B cell (primary cell): Measurements from ENCODE around the gene CREB5. TPM values are rescaled to one million over a fixed set of nuclear protein-coding genes. Genes with fewer than 3 reads are reported as not detected.

Source experiments
- ATAC-seq: fragments of 200-7000 bp; cut with Tn5 transposase; one replicate; pipeline ENCODE4 v1.10.0; 2021; ENCODE audit warnings: low read depth, mild to moderate bottlenecking, moderate number of reproducible peaks, moderate library complexity
- CTCF ChIA-PET: fragments of 350-600 bp; sonication (Branson Sonifier 250); formaldehyde crosslinking; loops from one replicate; lab custom pipeline; 2021; ENCODE audit warnings: antibody characterized with exemption, inconsistent platforms; lab: Charles Lee
- POLR2A ChIA-PET: fragments of 350-600 bp; sonication (Branson Sonifier 250); formaldehyde crosslinking; loops from one replicate; lab custom pipeline; 2021; ENCODE audit warnings: antibody characterized with exemption; lab: Charles Lee
- DNase-seq: peaks from one replicate; pipeline ENCODE4 v3.0.0; 2013
- H2AFZ ChIP-seq: 2 replicates; pipeline ENCODE4 v1.6.1; 2012; ENCODE audit warnings: mild to moderate bottlenecking, low read depth, low read length; ENCODE audit not compliant: insufficient read depth, poor library complexity, severe bottlenecking
- H3K27ac ChIP-seq, 2 donors: 1 replicate in 1 of 2; 2 replicates in 1 of 2; pipeline ENCODE4 v1.5.1; 2012 to 2013; ENCODE audit warnings: low read length in 2 of 2, mild to moderate bottlenecking in 2 of 2, moderate library complexity in 1 of 2
- H3K27me3 ChIP-seq, 4 experiments: fragments of 200-600 bp in 1 of 4; sonication (generic) in 1 of 4; replicated peaks in 1 of 4; 1 replicate in 2 of 4; 2 replicates in 2 of 4; pipeline versions ENCODE4 v1.6.1 to v1.7.0; 2013 to 2016; ENCODE audit warnings: low read length in 3 of 4, mild to moderate bottlenecking in 2 of 4, mixed read lengths in 1 of 4, moderate library complexity in 1 of 4; ENCODE audit not compliant: insufficient read depth in 4 of 4, control insufficient read depth in 3 of 4; ENCODE audit errors: control extremely low read depth in 1 of 4
- H3K36me3 ChIP-seq, 2 experiments: replicated peaks in 1 of 2; 1 replicate in 1 of 2; 2 replicates in 1 of 2; pipeline versions ENCODE4 v1.6.1 to v1.7.1; 2013; ENCODE audit warnings: low read length in 1 of 2; ENCODE audit not compliant: insufficient read depth in 2 of 2, control insufficient read depth in 1 of 2; ENCODE audit errors: control extremely low read depth in 1 of 2, extremely low read depth in 1 of 2
- H3K4me1 ChIP-seq, 2 donors: fragments of 200-600 bp in 1 of 2; sonication (generic) in 1 of 2; 1 replicate in 1 of 2; 2 replicates in 1 of 2; pipeline versions ENCODE4 v1.5.1 to v1.6.1; 2013 to 2017; ENCODE audit warnings: low read length in 2 of 2; ENCODE audit not compliant: control insufficient read depth in 2 of 2, insufficient read depth in 2 of 2
- H3K4me2 ChIP-seq: replicated peaks from 2 replicates; pipeline ENCODE3; 2012; ENCODE audit warnings: mild to moderate bottlenecking, low read depth, low read length; ENCODE audit not compliant: poor library complexity, severe bottlenecking
- H3K4me3 ChIP-seq, 5 experiments: fragments of 200-600 bp in 1 of 5; sonication (generic) in 1 of 5; 1 replicate in 3 of 5; 2 replicates in 2 of 5; pipeline versions ENCODE4 v1.5.1 to v1.7.0; 2011 to 2016; ENCODE audit warnings: low read length in 4 of 5, mild to moderate bottlenecking in 4 of 5, low read depth in 2 of 5, control low read depth in 1 of 5, moderate library complexity in 1 of 5; ENCODE audit not compliant: insufficient read depth in 1 of 5; ENCODE audit errors: control extremely low read depth in 1 of 5, extremely low read depth in 1 of 5
- H3K79me2 ChIP-seq: fragments of 200-600 bp; sonication (generic); one replicate; pipeline ENCODE4 v1.6.0; 2016; ENCODE audit warnings: low read length; ENCODE audit not compliant: control insufficient read depth, insufficient read depth
- H3K9ac ChIP-seq: fragments of 200-600 bp; sonication (generic); 2 replicates; pipeline ENCODE4 v1.6.1; 2017; ENCODE audit warnings: mild to moderate bottlenecking, low read length, moderate library complexity
- H3K9me3 ChIP-seq, 3 donors: one replicate each; pipeline versions ENCODE4 v1.6.1 to v1.7.1; 2013; ENCODE audit warnings: low read length in 2 of 3; ENCODE audit not compliant: control insufficient read depth in 2 of 3, insufficient read depth in 1 of 3; ENCODE audit errors: control extremely low read depth in 1 of 3
- H4K20me1 ChIP-seq: 2 replicates; pipeline ENCODE4 v1.6.0; 2012; ENCODE audit warnings: mild to moderate bottlenecking, low read length; ENCODE audit not compliant: insufficient read depth, control insufficient read depth, poor library complexity, severe bottlenecking
- H3K27ac Mint-ChIP-seq: one replicate; pipeline ENCODE4 v1.8.0; 2021; ENCODE audit warnings: mixed read lengths
- H3K27me3 Mint-ChIP-seq: one replicate; pipeline ENCODE4 v1.8.0; 2021; ENCODE audit warnings: mixed read lengths
- H3K4me1 Mint-ChIP-seq: one replicate; pipeline ENCODE4 v1.8.0; 2021; ENCODE audit warnings: mixed read lengths
- H3K4me3 Mint-ChIP-seq: one replicate; pipeline ENCODE4 v1.8.0; 2021; ENCODE audit warnings: mixed read lengths
- H3K9me3 Mint-ChIP-seq: one replicate; pipeline ENCODE4 v1.8.0; 2022; ENCODE audit warnings: mixed read lengths; ENCODE audit not compliant: insufficient read depth
- EZH2 ChIP-seq: IDR thresholded peaks from 2 replicates; pipeline ENCODE4 v1.6.1; 2012; ENCODE audit warnings: borderline replicate concordance, low read depth, mild to moderate bottlenecking, moderate library complexity, low read length; ENCODE audit not compliant: insufficient read depth, poor library complexity, severe bottlenecking
- WGBS: methylation state at CpG from one replicate; pipeline ENCODE4 v1.1.5; 2013; ENCODE audit warnings: missing lambda C conversion rate; ENCODE audit not compliant: insufficient coverage; 5-methylcytosine and 5-hydroxymethylcytosine counted together
- intact Hi-C: fragments of 100-400 bp; cut with micrococcal nuclease; formaldehyde crosslinking; loops from one replicate; pipeline ENCODE4 v1.10.0; 2022
- polyA plus RNA-seq: library from polyadenylated mRNA; depleted of rRNA; stranded (reverse); fragments of >200 nt; gene quantifications from 2 replicates; pipeline ENCODE4 v1.2.3, GENCODE V29; 2012
- total RNA-seq, 2 donors: library from RNA; stranded (reverse); fragments of 120-200 nt in 1 of 2; gene quantifications; 1 replicate in 1 of 2; 2 replicates in 1 of 2; pipeline versions ENCODE4 v1.2.3 to v1.2.4, GENCODE V29; 2013 to 2022
- TF ChIP-seq, protein P1 (sequence below): fragments of 200-600 bp; IDR thresholded peaks from one replicate; pipeline ENCODE4 v1.8.0; 2022; ENCODE audit warnings: antibody characterized with exemption, mild to moderate bottlenecking

Gene CREB5
- total and polyA plus RNA-seq, 2 donors (not counting 1 experiment from before 2014, with no cell fraction given): 0.05 to 0.95 TPM

- DNase-seq (no peak), ATAC-seq (no peak)
- no CpG with 5 or more reads among the region's 1 CpG for WGBS
- no peaks in the 10 kb centered on the region for H3K36me3 ChIP-seq
- H4K20me1 ChIP-seq: no peaks in the 10 kb centered on the region
- ChIA-PET CTCF (no interaction called here), POLR2A (no interaction called here)
- intact Hi-C loops: no loop called here
- H3K4me1 ChIP-seq: no peaks in the 10 kb centered on the region
- H3K4me1 Mint-ChIP-seq: no peaks in the 10 kb centered on the region
- TF ChIP-seq EZH2: no peak
- TF ChIP-seq, protein P1, sequence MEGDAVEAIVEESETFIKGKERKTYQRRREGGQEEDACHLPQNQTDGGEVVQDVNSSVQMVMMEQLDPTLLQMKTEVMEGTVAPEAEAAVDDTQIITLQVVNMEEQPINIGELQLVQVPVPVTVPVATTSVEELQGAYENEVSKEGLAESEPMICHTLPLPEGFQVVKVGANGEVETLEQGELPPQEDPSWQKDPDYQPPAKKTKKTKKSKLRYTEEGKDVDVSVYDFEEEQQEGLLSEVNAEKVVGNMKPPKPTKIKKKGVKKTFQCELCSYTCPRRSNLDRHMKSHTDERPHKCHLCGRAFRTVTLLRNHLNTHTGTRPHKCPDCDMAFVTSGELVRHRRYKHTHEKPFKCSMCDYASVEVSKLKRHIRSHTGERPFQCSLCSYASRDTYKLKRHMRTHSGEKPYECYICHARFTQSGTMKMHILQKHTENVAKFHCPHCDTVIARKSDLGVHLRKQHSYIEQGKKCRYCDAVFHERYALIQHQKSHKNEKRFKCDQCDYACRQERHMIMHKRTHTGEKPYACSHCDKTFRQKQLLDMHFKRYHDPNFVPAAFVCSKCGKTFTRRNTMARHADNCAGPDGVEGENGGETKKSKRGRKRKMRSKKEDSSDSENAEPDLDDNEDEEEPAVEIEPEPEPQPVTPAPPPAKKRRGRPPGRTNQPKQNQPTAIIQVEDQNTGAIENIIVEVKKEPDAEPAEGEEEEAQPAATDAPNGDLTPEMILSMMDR: no peak
- H3K9ac ChIP-seq: no peak overlapping the region
- no peak overlapping the region for H3K4me3 Mint-ChIP-seq
- H2AFZ ChIP-seq: no peak overlapping the region
- no peak overlapping the region for H3K27ac Mint-ChIP-seq
- H3K27me3 ChIP-seq: peaks cover 0 to 6% (median 2%) of the 10 kb centered on the region in 4 experiments
- H3K9me3 Mint-ChIP-seq: no peaks in the 10 kb centered on the region
- no peak overlapping the region for H3K4me2 ChIP-seq
- H3K9me3 ChIP-seq: no peaks in the 10 kb centered on the region
- H3K79me2 ChIP-seq: no peaks in the 10 kb centered on the region
- no peak overlapping the region for H3K4me3 ChIP-seq
- H3K27me3 Mint-ChIP-seq: peaks cover 25% of the 10 kb centered on the region
- no peak overlapping the region for H3K27ac ChIP-seq
Measured at GRCh38 chr7:28466885-28467284, 54.6 kb downstream of the CREB5 start.

GRCh38 chr7:28469562-28469961 lies 57.2 kb downstream of the CREB5 start:
- DNase-seq (no peak), ATAC-seq (no peak)
- no peak for TF ChIP-seq EZH2
- TF ChIP-seq, protein P1: no peak
- no peak overlapping the region for H3K4me2 ChIP-seq
- no peaks in the 10 kb centered on the region for H3K79me2 ChIP-seq
- intact Hi-C loops: no loop called here
- no peak overlapping the region for H3K9ac ChIP-seq
- H3K27me3 Mint-ChIP-seq: peaks cover 33% of the 10 kb centered on the region
- no peaks in the 10 kb centered on the region for H4K20me1 ChIP-seq
- no peak overlapping the region for H3K4me3 ChIP-seq
- H3K36me3 ChIP-seq: no peaks in the 10 kb centered on the region
- no peaks in the 10 kb centered on the region for H3K4me1 ChIP-seq
- H3K4me1 Mint-ChIP-seq: no peaks in the 10 kb centered on the region
- peaks cover 0 to 6% (median under 1%) of the 10 kb centered on the region in 4 experiments for H3K27me3 ChIP-seq
- no peak overlapping the region for H2AFZ ChIP-seq
- H3K9me3 ChIP-seq: no peaks in the 10 kb centered on the region
- POLR2A ChIA-PET: no interaction called here
- no peaks in the 10 kb centered on the region for H3K9me3 Mint-ChIP-seq
- CTCF ChIA-PET: no interaction called here
- H3K4me3 Mint-ChIP-seq: no peak overlapping the region
- H3K27ac ChIP-seq: no peak overlapping the region
- H3K27ac Mint-ChIP-seq: no peak overlapping the region
